ENCODE data around the gene APP. TPM values are rescaled to one million over a fixed set of nuclear protein-coding genes. Genes with fewer than 3 reads are reported as not detected.

Gene APP
- total RNA-seq, 5 donors from 2014 or later (not counting 1 experiment from before 2014, with no cell fraction given): 33.7 to 44.7 (median 37.5) TPM

- Histone ChIP-seq H3K4me1 (ENCODE audit: control insufficient read depth in 1 of 2, extremely low read depth in 1 of 2, insufficient read depth in 2 of 2, low read length in 2 of 2) (no peaks in the 10 kb centered on the region), H3K9me3 (no peaks in the 10 kb centered on the region), H3K27ac (ENCODE audit: low read length) (no peak overlapping the region), H3K27me3 (replicated peaks in 1 of 2; ENCODE audit: control insufficient read depth in 2 of 2, extremely low read depth in 1 of 2, insufficient read depth in 2 of 2, low read length in 1 of 2) (no peaks in the 10 kb centered on the region), H3K4me3 (ENCODE audit: control insufficient read depth in 1 of 2, extremely low read depth in 1 of 2, low read length in 1 of 2) (no peak overlapping the region), H3K36me3 (ENCODE audit: control insufficient read depth in 2 of 2, extremely low read depth in 1 of 2, insufficient read depth in 1 of 2, low read length in 1 of 2) (no peaks in the 10 kb centered on the region)
- ATAC-seq (replicated peaks in 1 of 4) (no peak), DNase-seq (no peak)
- H3K36me3 Mint-ChIP-seq: no peaks in the 10 kb centered on the region
- WGBS (ENCODE audit: insufficient coverage): 46% methylated on average over 4 of the region's 6 CpGs
- H3K9me3 Mint-ChIP-seq: peaks cover 0 to 3% (median 0%) of the 10 kb centered on the region in 3 donors
- H3K27me3 Mint-ChIP-seq: no peaks in the 10 kb centered on the region
- ChIA-PET CTCF (no interaction called here), POLR2A (no interaction called here)
- H3K4me3 Mint-ChIP-seq: no peak overlapping the region
- H3K4me1 Mint-ChIP-seq: no peaks in the 10 kb centered on the region
- no peak overlapping the region for H3K27ac Mint-ChIP-seq
These were observed 24.3 kb upstream of the APP start for GRCh38 chr21:26194811-26195251.

- ATAC-seq (replicated peaks in 1 of 4) (no peak), DNase-seq (no peak)
- ChIA-PET POLR2A (no interaction called here), CTCF (no interaction called here)
- Histone ChIP-seq H3K4me1 (ENCODE audit: control insufficient read depth in 1 of 2, extremely low read depth in 1 of 2, insufficient read depth in 2 of 2, low read length in 2 of 2) (no peaks in the 10 kb centered on the region), H3K27ac (ENCODE audit: low read length) (no peak overlapping the region), H3K36me3 (ENCODE audit: control insufficient read depth in 2 of 2, extremely low read depth in 1 of 2, insufficient read depth in 1 of 2, low read length in 1 of 2) (no peaks in the 10 kb centered on the region), H3K9me3 (no peaks in the 10 kb centered on the region), H3K4me3 (ENCODE audit: control insufficient read depth in 1 of 2, extremely low read depth in 1 of 2, low read length in 1 of 2) (no peak overlapping the region), H3K27me3 (replicated peaks in 1 of 2; ENCODE audit: control insufficient read depth in 2 of 2, extremely low read depth in 1 of 2, insufficient read depth in 2 of 2, low read length in 1 of 2) (no peaks in the 10 kb centered on the region)
- Mint-ChIP-seq H3K36me3 (no peaks in the 10 kb centered on the region), H3K4me3 (no peak overlapping the region), H3K4me1 (no peaks in the 10 kb centered on the region), H3K27ac (no peak overlapping the region), H3K9me3 (peaks cover 0 to 3% (median 0%) of the 10 kb centered on the region in 3 donors), H3K27me3 (no peaks in the 10 kb centered on the region)
- no CpG with 5 or more reads among the region's 3 CpGs for WGBS (ENCODE audit: insufficient coverage)
These were observed 23.8 kb upstream of the APP start for GRCh38 chr21:26194326-26194725.

GRCh38 chr21:26191609-26192008 is 21.0 kb upstream of the APP start:
- ATAC-seq (replicated peaks in 1 of 4) (no peak), DNase-seq (no peak)
- no peak overlapping the region for H3K27ac Mint-ChIP-seq
- 86% methylated on average over 5 of the region's 5 CpGs for WGBS (ENCODE audit: insufficient coverage)
- H3K27ac ChIP-seq (ENCODE audit: low read length): no peak overlapping the region
- no peak overlapping the region for H3K4me3 Mint-ChIP-seq
- H3K36me3 ChIP-seq (ENCODE audit: control insufficient read depth in 2 of 2, extremely low read depth in 1 of 2, insufficient read depth in 1 of 2, low read length in 1 of 2): no peaks in the 10 kb centered on the region
- no peaks in the 10 kb centered on the region for H3K27me3 Mint-ChIP-seq
- H3K9me3 Mint-ChIP-seq: peaks cover 0 to 3% (median 0%) of the 10 kb centered on the region in 3 donors
- no peak overlapping the region for H3K4me3 ChIP-seq (ENCODE audit: control insufficient read depth in 1 of 2, extremely low read depth in 1 of 2, low read length in 1 of 2)
- POLR2A ChIA-PET: no interaction called here
- CTCF ChIA-PET: no interaction called here
- no peaks in the 10 kb centered on the region for H3K27me3 ChIP-seq (replicated peaks in 1 of 2; ENCODE audit: control insufficient read depth in 2 of 2, extremely low read depth in 1 of 2, insufficient read depth in 2 of 2, low read length in 1 of 2)
- no peaks in the 10 kb centered on the region for H3K4me1 ChIP-seq (ENCODE audit: control insufficient read depth in 1 of 2, extremely low read depth in 1 of 2, insufficient read depth in 2 of 2, low read length in 2 of 2)
- H3K36me3 Mint-ChIP-seq: no peaks in the 10 kb centered on the region
- H3K4me1 Mint-ChIP-seq: no peaks in the 10 kb centered on the region
- no peaks in the 10 kb centered on the region for H3K9me3 ChIP-seq

- DNase-seq: no peak
- H3K27me3 ChIP-seq (replicated peaks in 1 of 2; ENCODE audit: control insufficient read depth in 2 of 2, extremely low read depth in 1 of 2, insufficient read depth in 2 of 2, low read length in 1 of 2): no peaks in the 10 kb centered on the region
- no peak overlapping the region for H3K27ac Mint-ChIP-seq
- no peaks in the 10 kb centered on the region for H3K4me1 ChIP-seq (ENCODE audit: control insufficient read depth in 1 of 2, extremely low read depth in 1 of 2, insufficient read depth in 2 of 2, low read length in 2 of 2)
- H3K4me3 Mint-ChIP-seq: no peak overlapping the region
- no peaks in the 10 kb centered on the region for H3K4me1 Mint-ChIP-seq
- no peaks in the 10 kb centered on the region for H3K27me3 Mint-ChIP-seq
- CTCF ChIA-PET: no interaction called here
- H3K9me3 Mint-ChIP-seq: peaks cover 0 to 9% (median 5%) of the 10 kb centered on the region in 3 donors
- H3K9me3 ChIP-seq: no peaks in the 10 kb centered on the region
- no peak overlapping the region for H3K27ac ChIP-seq (ENCODE audit: low read length)
- 64% methylated on average over 2 of the region's 5 CpGs for WGBS (ENCODE audit: insufficient coverage)
- H3K36me3 ChIP-seq (ENCODE audit: control insufficient read depth in 2 of 2, extremely low read depth in 1 of 2, insufficient read depth in 1 of 2, low read length in 1 of 2): no peaks in the 10 kb centered on the region
- no peak overlapping the region for H3K4me3 ChIP-seq (ENCODE audit: control insufficient read depth in 1 of 2, extremely low read depth in 1 of 2, low read length in 1 of 2)
- H3K36me3 Mint-ChIP-seq: no peaks in the 10 kb centered on the region
- POLR2A ChIA-PET: no interaction called here
- ATAC-seq (replicated peaks in 1 of 4): no peak
These were observed 17.9 kb upstream of the APP start for GRCh38 chr21:26188422-26188821.

GRCh38 chr21:26185446-26185845 is 14.9 kb upstream of the APP start:
- no peaks in the 10 kb centered on the region for H3K36me3 Mint-ChIP-seq

GRCh38 chr21:26185021-26185420 is 14.5 kb upstream of the APP start:
- Mint-ChIP-seq H3K4me1 (no peaks in the 10 kb centered on the region), H3K27me3 (no peaks in the 10 kb centered on the region)

More at GRCh38 chr21:26185446-26185845, 14.9 kb upstream of the APP start:
- no peaks in the 10 kb centered on the region for H3K4me1 Mint-ChIP-seq
- WGBS (ENCODE audit: insufficient coverage): no CpG with 5 or more reads among the region's 2 CpGs
- ATAC-seq (replicated peaks in 1 of 4) (no peak), DNase-seq (no peak)
- H3K9me3 Mint-ChIP-seq: peaks cover 0 to 6% (median 5%) of the 10 kb centered on the region in 3 donors
- CTCF ChIA-PET: no interaction called here
- Histone ChIP-seq H3K4me1 (ENCODE audit: control insufficient read depth in 1 of 2, extremely low read depth in 1 of 2, insufficient read depth in 2 of 2, low read length in 2 of 2) (no peaks in the 10 kb centered on the region), H3K36me3 (ENCODE audit: control insufficient read depth in 2 of 2, extremely low read depth in 1 of 2, insufficient read depth in 1 of 2, low read length in 1 of 2) (no peaks in the 10 kb centered on the region), H3K4me3 (ENCODE audit: control insufficient read depth in 1 of 2, extremely low read depth in 1 of 2, low read length in 1 of 2) (no peak overlapping the region), H3K27me3 (replicated peaks in 1 of 2; ENCODE audit: control insufficient read depth in 2 of 2, extremely low read depth in 1 of 2, insufficient read depth in 2 of 2, low read length in 1 of 2) (no peaks in the 10 kb centered on the region), H3K27ac (ENCODE audit: low read length) (no peak overlapping the region), H3K9me3 (no peaks in the 10 kb centered on the region)
- no peak overlapping the region for H3K27ac Mint-ChIP-seq
- POLR2A ChIA-PET: no interaction called here
- no peak overlapping the region for H3K4me3 Mint-ChIP-seq
- no peaks in the 10 kb centered on the region for H3K27me3 Mint-ChIP-seq

GRCh38 chr21:26179501-26179900 is 8.9 kb upstream of the APP start:
- Histone ChIP-seq H3K4me1 (ENCODE audit: control insufficient read depth in 1 of 2, extremely low read depth in 1 of 2, insufficient read depth in 2 of 2, low read length in 2 of 2) (no peaks in the 10 kb centered on the region), H3K9me3 (no peaks in the 10 kb centered on the region), H3K27me3 (replicated peaks in 1 of 2; ENCODE audit: control insufficient read depth in 2 of 2, extremely low read depth in 1 of 2, insufficient read depth in 2 of 2, low read length in 1 of 2) (no peaks in the 10 kb centered on the region), H3K27ac (ENCODE audit: low read length) (no peak overlapping the region), H3K36me3 (ENCODE audit: control insufficient read depth in 2 of 2, extremely low read depth in 1 of 2, insufficient read depth in 1 of 2, low read length in 1 of 2) (no peaks in the 10 kb centered on the region), H3K4me3 (ENCODE audit: control insufficient read depth in 1 of 2, extremely low read depth in 1 of 2, low read length in 1 of 2) (no peak overlapping the region)
- 97% methylated on average over 3 of the region's 4 CpGs for whole genome bisulfite sequencing (ENCODE audit: insufficient coverage)
- no peaks in the 10 kb centered on the region for H3K36me3 Mint-ChIP-seq
- DNase-seq: no peak
- H3K27ac Mint-ChIP-seq: no peak overlapping the region
- no peaks in the 10 kb centered on the region for H3K4me1 Mint-ChIP-seq
- no peak for ATAC-seq (replicated peaks in 1 of 4)
- ChIA-PET POLR2A (no interaction called here), CTCF (no interaction called here)
- H3K4me3 Mint-ChIP-seq: no peak overlapping the region
- H3K9me3 Mint-ChIP-seq: no peaks in the 10 kb centered on the region
- peaks cover 3 to 5% of the 10 kb centered on the region in 2 donors for H3K27me3 Mint-ChIP-seq

More at GRCh38 chr21:26185021-26185420, 14.5 kb upstream of the APP start:
- ChIA-PET CTCF (no interaction called here), POLR2A (no interaction called here)
- Mint-ChIP-seq H3K4me3 (no peak overlapping the region), H3K36me3 (no peaks in the 10 kb centered on the region), H3K9me3 (peaks cover 0 to 6% (median 5%) of the 10 kb centered on the region in 3 donors), H3K27ac (no peak overlapping the region)
- H3K36me3 ChIP-seq (ENCODE audit: control insufficient read depth in 2 of 2, extremely low read depth in 1 of 2, insufficient read depth in 1 of 2, low read length in 1 of 2): no peaks in the 10 kb centered on the region
- WGBS (ENCODE audit: insufficient coverage): 42% methylated on average over 2 of the region's 2 CpGs
- H3K27me3 ChIP-seq (replicated peaks in 1 of 2; ENCODE audit: control insufficient read depth in 2 of 2, extremely low read depth in 1 of 2, insufficient read depth in 2 of 2, low read length in 1 of 2): no peaks in the 10 kb centered on the region
- H3K4me1 ChIP-seq (ENCODE audit: control insufficient read depth in 1 of 2, extremely low read depth in 1 of 2, insufficient read depth in 2 of 2, low read length in 2 of 2): no peaks in the 10 kb centered on the region
- DNase-seq (no peak), ATAC-seq (replicated peaks in 1 of 4) (no peak)
- no peak overlapping the region for H3K4me3 ChIP-seq (ENCODE audit: control insufficient read depth in 1 of 2, extremely low read depth in 1 of 2, low read length in 1 of 2)
- H3K9me3 ChIP-seq: no peaks in the 10 kb centered on the region
- H3K27ac ChIP-seq (ENCODE audit: low read length): no peak overlapping the region

All from T-cell (primary cell).